NCI-H128 (cell line): ENCODE results near the gene IQCB1.
"Not testable (repeated sequence)": the region's sequence is repeated elsewhere in the genome, so short reads cannot be mapped to it uniquely, and the experiment has no call there.

ENCODE experiments used
- DNase-seq: peaks from one replicate; lab custom pipeline; 2025; ENCODE audit not compliant: unreplicated experiment; lab: John Stamatoyannopoulos, UW

Gene IQCB1

GRCh38 chr3:121834671-121835464, at the start of gene IQCB1, which contains the start of gene EAF2:
Gene IQCB1 (minus strand): TSS chr3:121835060. CDS start chr3:121828960, 6,100 bp downstream.
Gene EAF2 (plus strand): TSS chr3:121835209. CDS start chr3:121835286, 77 bp downstream.
- peak; percentile 98 for DNase-seq

GRCh38 chr3:121883507-121883906, 48.6 kb upstream of the IQCB1 start:
- no peak for DNase-seq

- DNase-seq = no peak
Measured at GRCh38 chr3:121878411-121878810, 43.6 kb upstream of the IQCB1 start.

- DNase-seq = no peak
Measured at GRCh38 chr3:121871430-121871829, 36.6 kb upstream of the IQCB1 start.

- DNase-seq = no peak
Measured at GRCh38 chr3:121870717-121871116, 35.9 kb upstream of the IQCB1 start.

- no peak for DNase-seq
Measured at GRCh38 chr3:121869736-121870135, 34.9 kb upstream of the IQCB1 start.

GRCh38 chr3:121863801-121864200, 28.9 kb upstream of the IQCB1 start:
- DNase-seq = no peak

- DNase-seq = not testable (repeated sequence)
Measured at GRCh38 chr3:121863247-121863646, 28.4 kb upstream of the IQCB1 start.

- not testable (repeated sequence) for DNase-seq
Measured at GRCh38 chr3:121857778-121858177, 22.9 kb upstream of the IQCB1 start.

GRCh38 chr3:121855555-121855954, 20.7 kb upstream of the IQCB1 start:
- DNase-seq = no peak

GRCh38 chr3:121852256-121852655, 17.4 kb upstream of the IQCB1 start:
- no peak for DNase-seq

GRCh38 chr3:121844892-121845291, 10.0 kb upstream of the IQCB1 start:
- DNase-seq = no peak

GRCh38 chr3:121839962-121840361, 5.1 kb upstream of the IQCB1 start:
- no peak for DNase-seq

GRCh38 chr3:121836481-121836880, 1.6 kb upstream of the IQCB1 start:
- DNase-seq = no peak

- DNase-seq = no peak
Measured at GRCh38 chr3:121836064-121836463, 1.2 kb upstream of the IQCB1 start.

GRCh38 chr3:121835465-121835801, 573 bp upstream of the IQCB1 start:
- no peak for DNase-seq

- no peak for DNase-seq
Measured at GRCh38 chr3:121834157-121834670, 646 bp downstream of the IQCB1 start.

- DNase-seq = no peak
Measured at GRCh38 chr3:121822973-121823372, 11.9 kb downstream of the IQCB1 start.

- no peak for DNase-seq
Measured at GRCh38 chr3:121821421-121822199, 13.2 kb downstream of the IQCB1 start.

GRCh38 chr3:121819236-121819635, 15.6 kb downstream of the IQCB1 start:
- no peak for DNase-seq

- no peak for DNase-seq
Measured at GRCh38 chr3:121818578-121818977, 16.3 kb downstream of the IQCB1 start.

GRCh38 chr3:121817753-121818152, 17.1 kb downstream of the IQCB1 start:
- no peak for DNase-seq
